ENCODE data around the gene ZPLD1. TPM values are rescaled to one million over a fixed set of nuclear protein-coding genes. Genes with fewer than 3 reads are reported as not detected.

Gene ZPLD1
- total RNA-seq (2021; ENCODE audit: unreplicated experiment): not detected
- not detected for polyA plus RNA-seq (2012; ENCODE audit: insufficient read length)
- Bru-seq, nascent RNA: percentile 4 among the genes with signal in this experiment
- BruChase-seq, experiment 1, labeled RNA remaining after a 2-hour chase: percentile 7 among the genes with signal in this experiment
- BruChase-seq, experiment 2, labeled RNA remaining after a 6-hour chase: percentile 5 among the genes with signal in this experiment
- long read RNA-seq: 0 reads

- BruUV-seq (replicated peaks): no TSS peak
- ATAC-seq (no peak), DNase-seq (ENCODE audit: low read depth, low spot score) (no peak)
- POLR2A ChIA-PET: no interaction called here
- H3K36me3 ChIP-seq (ENCODE audit: control insufficient read depth, insufficient read depth, low read length): no peaks in the 10 kb centered on the region
- H3K4me3 ChIP-seq (ENCODE audit: low read depth in 2 of 2, low read length in 2 of 2): no peak within 1 kb of the TSS
- H3K27me3 ChIP-seq (ENCODE audit: control insufficient read depth, insufficient read depth, low read length): no peaks in the 10 kb centered on the region
- intact Hi-C loops (cut with micrococcal nuclease; ENCODE audit: unreplicated experiment): no loop called here
- H3K4me1 ChIP-seq (ENCODE audit: control insufficient read depth, insufficient read depth, low read length): no peaks in the 10 kb centered on the region
- no peaks in the 10 kb centered on the region for H3K9me3 ChIP-seq (ENCODE audit: control insufficient read depth, insufficient read depth, low read depth, low read length)
- no peak within 1 kb of the TSS for H3K27ac ChIP-seq (ENCODE audit: low read length)
- TF ChIP-seq POLR2AphosphoS5 (IDR thresholded peaks at IDR 0.05; ENCODE audit: low read depth, low read length) (no peak), SIN3A (IDR thresholded peaks at IDR 0.05; ENCODE audit: borderline replicate concordance, insufficient read depth, low read depth, low read length) (no peak), REST (IDR thresholded peaks at IDR 0.05; ENCODE audit: insufficient read depth in 1 of 2, low read depth in 2 of 2, low read length in 1 of 2) (no peak), CTCF (IDR thresholded peaks at IDR 0.05) (no peak)
- in situ Hi-C loops (cut with HindIII; ENCODE audit: low pct_unique_long_range_greater_than_20kb, low sequenced_read_pairs): no loop called here
- CTCF ChIA-PET: no interaction called here
Observed at GRCh38 chr3:102434715-102435114, at the start of gene ZPLD1. Gene ZPLD1 (plus strand): TSS chr3:102435015. CDS start chr3:102438488, 3,473 bp downstream.

- DNase-seq (ENCODE audit: low read depth, low spot score) (no peak), ATAC-seq (no peak)
- H3K4me1 ChIP-seq (ENCODE audit: control insufficient read depth, insufficient read depth, low read length): no peaks in the 10 kb centered on the region
- in situ Hi-C loops (cut with HindIII; ENCODE audit: low pct_unique_long_range_greater_than_20kb, low sequenced_read_pairs) (no loop called here), intact Hi-C loops (cut with micrococcal nuclease; ENCODE audit: unreplicated experiment) (no loop called here)
- TF ChIP-seq TCF7L2 (IDR thresholded peaks at IDR 0.05; ENCODE audit: low read depth, low read length): no peak
- TF ChIP-seq CTCF (IDR thresholded peaks at IDR 0.05): no peak
- no peak for TF ChIP-seq REST (IDR thresholded peaks at IDR 0.05; ENCODE audit: insufficient read depth in 1 of 2, low read depth in 2 of 2, low read length in 1 of 2)
- no peak for TF ChIP-seq SIN3A (IDR thresholded peaks at IDR 0.05; ENCODE audit: borderline replicate concordance, insufficient read depth, low read depth, low read length)
- no peak for TF ChIP-seq POLR2AphosphoS5 (IDR thresholded peaks at IDR 0.05; ENCODE audit: low read depth, low read length)
- no peak overlapping the region for H3K4me3 ChIP-seq (ENCODE audit: low read depth in 2 of 2, low read length in 2 of 2)
- H3K36me3 ChIP-seq (ENCODE audit: control insufficient read depth, insufficient read depth, low read length): no peaks in the 10 kb centered on the region
- H3K27ac ChIP-seq (ENCODE audit: low read length): no peak overlapping the region
- POLR2A ChIA-PET: no interaction called here
- no peaks in the 10 kb centered on the region for H3K27me3 ChIP-seq (ENCODE audit: control insufficient read depth, insufficient read depth, low read length)
- CTCF ChIA-PET: no interaction called here
- H3K9me3 ChIP-seq (ENCODE audit: control insufficient read depth, insufficient read depth, low read depth, low read length): no peaks in the 10 kb centered on the region
- BruUV-seq (replicated peaks): no TSS peak
Observed at GRCh38 chr3:102390171-102390864, 44.5 kb upstream of the ZPLD1 start.

Data from Panc1 (cell line).